Body of pancreas (tissue), 4 donors: ENCODE results near the gene KIF22. TPM values are rescaled to one million over a fixed set of nuclear protein-coding genes. Genes with fewer than 3 reads are reported as not detected.

Source experiments
- ATAC-seq: fragments of 150-250 bp; one replicate; pipeline ENCODE4 v1.9.1; 2016
- DNase-seq, 4 donors: peaks; one replicate each; pipeline ENCODE4 v3.0.0-alpha.2; 2019
- H3K27ac ChIP-seq, 4 donors: fragments of 200-600 bp; sonication (generic); 1 replicate in 3 of 4; 2 replicates in 1 of 4; pipeline versions ENCODE4 v1.5.1 to v1.6.1; 2016 to 2019; ENCODE audit warnings: mild to moderate bottlenecking in 1 of 4, mixed read lengths in 1 of 4, moderate library complexity in 1 of 4
- H3K27me3 ChIP-seq, 2 donors: fragments of 200-600 bp; sonication (generic); one replicate each; pipeline ENCODE4 v1.6.0; 2016; ENCODE audit warnings: mild to moderate bottlenecking in 1 of 2
- H3K36me3 ChIP-seq, 2 donors: fragments of 200-600 bp; sonication (generic); replicated peaks in 1 of 2; 2 replicates each; pipeline ENCODE4 v1.5.1; 2016; ENCODE audit warnings: low read depth in 2 of 2; ENCODE audit not compliant: insufficient read depth in 1 of 2
- H3K4me1 ChIP-seq: fragments of 200-600 bp; sonication (generic); one replicate; pipeline ENCODE4 v1.6.0; 2016
- H3K4me3 ChIP-seq, 2 donors: fragments of 200-600 bp; sonication (generic); 1 replicate in 1 of 2; 2 replicates in 1 of 2; pipeline ENCODE4 v1.5.1; 2016 to 2019
- H3K9me3 ChIP-seq, 3 donors: fragments of 200-600 bp; sonication (generic); 1 replicate in 2 of 3; 2 replicates in 1 of 3; pipeline ENCODE4 v1.5.1; 2016
- CTCF ChIP-seq, 7 experiments: fragments of 450-650 bp in 4 of 7; fragments of 200-600 bp in 3 of 7; sonication (generic) in 3 of 7; IDR thresholded peaks; one replicate each; pipeline ENCODE4 v1.5.1; 2016 to 2019; ENCODE audit warnings: antibody characterized with exemption in 7 of 7
- POLR2A ChIP-seq, 3 donors: fragments of 450-650 bp; IDR thresholded peaks; one replicate each; pipeline ENCODE4 v1.6.1; 2016; ENCODE audit warnings: antibody characterized with exemption in 3 of 3, mild to moderate bottlenecking in 2 of 3
- WGBS, 2 donors: methylation state at CpG; one replicate each; pipeline ENCODE4 v1.1.5; 2017; 5-methylcytosine and 5-hydroxymethylcytosine counted together
- intact Hi-C: fragments of 100-400 bp; cut with DNase I; formaldehyde crosslinking; loops from one replicate; pipeline ENCODE4 v1.15.1; 2023
- small RNA-seq: library from RNA; depleted of rRNA; stranded (forward); fragments of <200 nt; gene quantifications from one replicate; pipeline ENCODE3, GENCODE V24; 2016
- total RNA-seq, 2 donors: library from RNA; depleted of rRNA; stranded (reverse); fragments of >200 nt; gene quantifications; one replicate each; pipeline ENCODE4 v1.1.0, GENCODE V29; 2016

The KIF22 gene
- total RNA-seq, 2 donors from 2014 or later = 8.9 to 13.7 TPM

- no peaks in the 10 kb centered on the region for H3K9me3 ChIP-seq
- peak; percentile 16 for ATAC-seq
- WGBS, 2 donors = 81 to 84% methylated on average over 5 of the region's 5 CpGs
- intact Hi-C loops = no loop called here
- peaks cover 7 to 17% of the 10 kb centered on the region in 2 donors for H3K36me3 ChIP-seq
- peak overlapping the region in 1 of 4 donors; percentile 6 for H3K27ac ChIP-seq
- no peak for TF ChIP-seq CTCF (IDR thresholded peaks at IDR 0.05)
- TF ChIP-seq POLR2A (IDR thresholded peaks at IDR 0.05) = no peak
- no peak overlapping the region for H3K4me3 ChIP-seq
- DNase-seq = no peak
- H3K27me3 ChIP-seq = no peaks in the 10 kb centered on the region
- no peaks in the 10 kb centered on the region for H3K4me1 ChIP-seq
Measured at GRCh38 chr16:29849505-29849904, 59.0 kb downstream of the KIF22 start.

GRCh38 chr16:29850998-29851397 is 60.4 kb downstream of the KIF22 start:
- DNase-seq = no peak
- no peak overlapping the region for H3K4me3 ChIP-seq
- TF ChIP-seq POLR2A (IDR thresholded peaks at IDR 0.05) (no peak), CTCF (IDR thresholded peaks at IDR 0.05) (no peak)
- H3K27me3 ChIP-seq = no peaks in the 10 kb centered on the region
- H3K27ac ChIP-seq = no peak overlapping the region
- H3K36me3 ChIP-seq = peaks cover 0 to 11% of the 10 kb centered on the region in 2 donors
- intact Hi-C loops = no loop called here
- no peak for ATAC-seq
- WGBS, 2 donors = 64 to 77% methylated on average over 3 of the region's 3 CpGs
- H3K4me1 ChIP-seq = no peaks in the 10 kb centered on the region
- H3K9me3 ChIP-seq = no peaks in the 10 kb centered on the region

DNA sequence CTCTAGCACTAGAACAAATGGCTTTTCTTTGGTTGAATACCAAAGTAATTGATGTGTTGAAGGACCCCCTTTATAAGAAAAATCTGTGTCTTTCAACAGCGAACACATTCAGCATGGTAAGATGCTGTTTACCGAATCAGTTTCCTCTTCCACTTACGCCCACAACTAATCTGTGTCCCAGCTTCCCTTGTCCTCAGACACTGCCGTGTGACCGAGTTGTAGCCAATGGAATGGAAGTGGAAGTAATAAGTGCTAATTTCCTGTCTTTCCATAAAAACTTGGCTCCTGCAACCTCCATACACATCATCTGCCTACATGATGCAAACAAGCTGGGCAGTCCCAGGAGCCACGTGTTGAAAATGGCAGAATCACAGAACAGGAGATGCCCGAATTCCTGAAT is 62.1 kb downstream of the KIF22 start:
- intact Hi-C loops = no loop called here
- no peaks in the 10 kb centered on the region for H3K9me3 ChIP-seq
- H3K4me3 ChIP-seq = no peak overlapping the region
- no peaks in the 10 kb centered on the region for H3K4me1 ChIP-seq
- ATAC-seq (peak; percentile 38), DNase-seq (peak in 1 of 4 donors; percentile 27)
- peaks cover 0 to under 1% of the 10 kb centered on the region in 2 donors for H3K36me3 ChIP-seq
- peak overlapping the region in 1 of 4 donors; percentile 34 for H3K27ac ChIP-seq
- 71 to 84% methylated on average over 7 of the region's 7 CpGs for WGBS, 2 donors
- no peak for TF ChIP-seq POLR2A (IDR thresholded peaks at IDR 0.05)
- no peak for TF ChIP-seq CTCF (IDR thresholded peaks at IDR 0.05)
- H3K27me3 ChIP-seq = no peaks in the 10 kb centered on the region

DNA sequence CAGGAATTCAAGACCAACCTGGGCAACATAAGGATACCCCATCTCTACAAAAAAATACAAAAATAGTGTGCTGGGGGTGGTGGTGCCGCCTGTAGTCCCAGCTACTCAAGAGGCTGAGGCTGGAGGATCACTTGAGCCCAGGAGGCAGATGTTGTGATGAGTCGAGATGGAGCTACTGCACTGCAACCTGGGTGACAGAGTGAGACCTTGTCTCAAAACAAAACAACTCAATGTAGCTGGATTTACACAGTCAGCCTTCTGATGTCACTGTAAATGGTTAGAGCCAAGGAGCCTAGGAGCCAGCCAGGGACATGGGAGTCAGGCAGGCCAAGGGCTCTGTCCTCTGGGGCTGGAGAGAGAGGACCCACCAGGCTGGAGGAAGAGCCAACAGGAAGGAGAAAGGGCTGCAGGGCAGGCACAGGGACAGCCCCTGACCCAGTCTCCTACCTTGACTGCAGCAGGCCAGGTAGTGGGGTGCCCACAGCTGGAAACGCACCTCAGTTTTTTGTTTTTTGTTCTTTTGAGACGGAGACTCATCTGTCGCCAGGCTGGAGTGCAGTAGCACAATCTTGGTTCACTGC is 64.1 kb downstream of the KIF22 start:
- intact Hi-C loops = no loop called here
- WGBS, 2 donors = 80 to 100% methylated on average over 5 of the region's 5 CpGs
- TF ChIP-seq CTCF (IDR thresholded peaks at IDR 0.05) (no peak), POLR2A (IDR thresholded peaks at IDR 0.05) (no peak)
- DNase-seq (no peak), ATAC-seq (no peak)
- no peaks in the 10 kb centered on the region for H3K27me3 ChIP-seq
- peaks cover 8% of the 10 kb centered on the region for H3K4me1 ChIP-seq
- peaks cover 0 to 5% of the 10 kb centered on the region in 2 donors for H3K36me3 ChIP-seq
- no peak overlapping the region for H3K27ac ChIP-seq
- H3K4me3 ChIP-seq = no peak overlapping the region
- no peaks in the 10 kb centered on the region for H3K9me3 ChIP-seq

Small RNA genes within 50 kb of the gene (small RNA-seq; reads per million reads assigned to genes)
- gene AC009133.6 (not detected), gene AC120114.4 (not detected)

Other genes with a start within 250 kb of the KIF22 start
- gene SPN, start 127.5 kb upstream of the KIF22 start, total RNA-seq = 1 to 10 TPM; 1.3 to 2.0 TPM
- 10 to 100 TPM; 28.0 to 30.3 TPM for gene QPRT, start 111.6 kb upstream of the KIF22 start, total RNA-seq
- under 1 TPM; 0.33 to 0.52 TPM for gene C16orf54, start 44.8 kb upstream of the KIF22 start, total RNA-seq
- under 1 TPM; 0.26 to 0.99 TPM for gene ZG16, start 12.5 kb upstream of the KIF22 start, total RNA-seq
- 100 to 1,000 TPM in 1 of 2 donors, 10 to 100 TPM in 1; 57.9 to 125 TPM for gene MAZ, start 15.8 kb downstream of the KIF22 start, total RNA-seq
- gene PRRT2, start 21.4 kb downstream of the KIF22 start, total RNA-seq = 1 to 10 TPM in 1 of 2 donors, not detected in 1; 1.0 TPM
- 10 to 100 TPM; 27.5 to 63.9 TPM for gene PAGR1, start 25.4 kb downstream of the KIF22 start, total RNA-seq
- gene MVP, start 29.7 kb downstream of the KIF22 start, total RNA-seq = 100 to 1,000 TPM in 1 of 2 donors, 10 to 100 TPM in 1; 75.5 to 139 TPM
- 10 to 100 TPM; 76.5 to 79.9 TPM for gene CDIPT, start 72.5 kb downstream of the KIF22 start, total RNA-seq
- gene SEZ6L2, start 108.8 kb downstream of the KIF22 start, total RNA-seq = 10 to 100 TPM; 19.2 to 28.3 TPM
- 1 to 10 TPM; 4.7 to 8.2 TPM for gene ASPHD1, start 109.7 kb downstream of the KIF22 start, total RNA-seq
- gene KCTD13, start 135.5 kb downstream of the KIF22 start, total RNA-seq = 10 to 100 TPM; 14.3 to 49.1 TPM
- gene TMEM219, start 171.3 kb downstream of the KIF22 start, total RNA-seq = 10 to 100 TPM; 67.5 to 71.9 TPM
- 10 to 100 TPM; 31.1 to 58.3 TPM for gene TAOK2, start 183.1 kb downstream of the KIF22 start, total RNA-seq
- gene HIRIP3, start 204.9 kb downstream of the KIF22 start, total RNA-seq = 10 to 100 TPM; 11.2 to 17.1 TPM
- gene INO80E, start 205.5 kb downstream of the KIF22 start, total RNA-seq = 10 to 100 TPM; 28.3 to 54.5 TPM
- under 1 TPM in 1 of 2 donors, not detected in 1; 0.78 TPM for gene DOC2A, start 220.3 kb downstream of the KIF22 start, total RNA-seq
- not detected for gene C16orf92, start 232.4 kb downstream of the KIF22 start, total RNA-seq
- not detected for gene TLCD3B, start 240.5 kb downstream of the KIF22 start, total RNA-seq